GM18517 (cell line): ENCODE data around the gene ICA1.
A peak's percentile ranks its signal among the peaks of the same experiment; 100 is the strongest.

ENCODE experiments used
- ATAC-seq: cut with Tn5 transposase; IDR thresholded peaks from one replicate; pipeline ENCODE4 v1.9.1; 2021; ENCODE audit warnings: mild to moderate bottlenecking, moderate library complexity; ENCODE audit not compliant: unreplicated experiment

The ICA1 gene

GRCh38 chr7:8228766-8229674 is 32.9 kb downstream of the ICA1 start:
- no peak for ATAC-seq

- ATAC-seq, result no peak
Measured at GRCh38 chr7:8228068-8228467, 33.9 kb downstream of the ICA1 start.

- ATAC-seq, result no peak
Measured at GRCh38 chr7:8227261-8227660, 34.7 kb downstream of the ICA1 start.

GRCh38 chr7:8226501-8226900 is 35.5 kb downstream of the ICA1 start:
- no peak for ATAC-seq

- ATAC-seq, result no peak
Measured at GRCh38 chr7:8221567-8221966, 40.4 kb downstream of the ICA1 start.

GRCh38 chr7:8221101-8221495 is 40.9 kb downstream of the ICA1 start:
- ATAC-seq, result no peak

- ATAC-seq, result no peak
Measured at GRCh38 chr7:8220376-8221100, 41.4 kb downstream of the ICA1 start.

GRCh38 chr7:8217200-8218068 is 44.5 kb downstream of the ICA1 start:
- ATAC-seq, result peak; percentile 74

- no peak for ATAC-seq
Measured at GRCh38 chr7:8216334-8216690, 45.7 kb downstream of the ICA1 start.

- no peak for ATAC-seq
Measured at GRCh38 chr7:8215648-8216333, 46.2 kb downstream of the ICA1 start.

- no peak for ATAC-seq
Measured at GRCh38 chr7:8214244-8214824, 47.6 kb downstream of the ICA1 start.

- no peak for ATAC-seq
Measured at GRCh38 chr7:8213381-8213780, 48.6 kb downstream of the ICA1 start.

GRCh38 chr7:8212638-8213037 is 49.3 kb downstream of the ICA1 start:
- no peak for ATAC-seq

- ATAC-seq, result no peak
Measured at GRCh38 chr7:8211725-8212096, 50.3 kb downstream of the ICA1 start.

GRCh38 chr7:8210845-8211724 is 50.9 kb downstream of the ICA1 start:
- ATAC-seq, result no peak

GRCh38 chr7:8209353-8209752 is 52.6 kb downstream of the ICA1 start:
- ATAC-seq, result no peak

- ATAC-seq, result no peak
Measured at GRCh38 chr7:8208816-8209215, 53.2 kb downstream of the ICA1 start.

GRCh38 chr7:8206956-8207355 is 55.0 kb downstream of the ICA1 start:
- no peak for ATAC-seq

GRCh38 chr7:8205537-8205936 is 56.4 kb downstream of the ICA1 start:
- ATAC-seq, result no peak

- ATAC-seq, result no peak
Measured at GRCh38 chr7:8205031-8205387, 57.0 kb downstream of the ICA1 start.
